GM11168 (cell line): ENCODE data around the gene LTBR.
"Not testable (repeated sequence)": the region's sequence is repeated elsewhere in the genome, so short reads cannot be mapped to it uniquely, and the experiment has no call there.

Source experiments
- in situ Hi-C: fragments of 300-500 bp; cut with MboI; formaldehyde crosslinking; loops from one replicate; pipeline ENCODE4 v1.12.0; 2022; ENCODE audit warnings: low sequenced_read_pairs; ENCODE audit not compliant: unreplicated experiment

The LTBR gene

GRCh38 chr12:6383572-6384498 lies at the start of gene LTBR:
TSS of gene LTBR (plus strand) at chr12:6384162. CDS start at chr12:6384359, 197 bp downstream.
- in situ Hi-C loops: no loop called here

GRCh38 chr12:6334359-6334758 lies 49.6 kb upstream of the LTBR start:
- in situ Hi-C loops: no loop called here

GRCh38 chr12:6334940-6335450 lies 49.0 kb upstream of the LTBR start:
- in situ Hi-C loops: no loop called here

GRCh38 chr12:6335451-6336078 lies 48.4 kb upstream of the LTBR start:
- in situ Hi-C loops: no loop called here

GRCh38 chr12:6336079-6336888 lies 47.7 kb upstream of the LTBR start:
- in situ Hi-C loops: no loop called here

GRCh38 chr12:6336889-6337853 lies 46.8 kb upstream of the LTBR start:
- in situ Hi-C loops: no loop called here

GRCh38 chr12:6337958-6338433 lies 46.0 kb upstream of the LTBR start:
- in situ Hi-C loops: no loop called here

- in situ Hi-C loops: not testable (repeated sequence)
These were observed 45.4 kb upstream of the LTBR start for GRCh38 chr12:6338536-6338935.

GRCh38 chr12:6338955-6339354 lies 45.0 kb upstream of the LTBR start:
- in situ Hi-C loops: no loop called here

- in situ Hi-C loops: no loop called here
These were observed 43.8 kb upstream of the LTBR start for GRCh38 chr12:6340032-6340638.

- in situ Hi-C loops: no loop called here
These were observed 43.1 kb upstream of the LTBR start for GRCh38 chr12:6340745-6341416.

GRCh38 chr12:6341417-6342139 lies 42.4 kb upstream of the LTBR start, which contains the start of gene TNFRSF1A:
TSS of gene TNFRSF1A (minus strand) at chr12:6342076. CDS start at chr12:6341814, 262 bp downstream.
- in situ Hi-C loops: no loop called here

GRCh38 chr12:6342140-6342889 lies 41.6 kb upstream of the LTBR start:
- in situ Hi-C loops: no loop called here

- in situ Hi-C loops: no loop called here
These were observed 40.4 kb upstream of the LTBR start for GRCh38 chr12:6343518-6343917.

- in situ Hi-C loops: not testable (repeated sequence)
These were observed 39.8 kb upstream of the LTBR start for GRCh38 chr12:6344101-6344660.

- in situ Hi-C loops: no loop called here
These were observed 38.5 kb upstream of the LTBR start for GRCh38 chr12:6345319-6346091.
